Naive B cell (primary cell): ENCODE measurements around the gene RNF213. TPM values are rescaled to one million over a fixed set of nuclear protein-coding genes. Genes with fewer than 3 reads are reported as not detected.

Source experiments
- ATAC-seq, 2 donors: fragments of 150-1000 bp; cut with Tn5 transposase; 2 replicates each; pipeline ENCODE4 v1.10.0; 2021; ENCODE audit warnings: low read depth in 2 of 2, mild to moderate bottlenecking in 2 of 2, moderate library complexity in 2 of 2
- DNase-seq: peaks from one replicate; pipeline ENCODE4 v3.0.0; 2022
- H3K27ac Mint-ChIP-seq, 6 donors: one replicate each; pipeline ENCODE4 v1.8.0; 2020 to 2022; ENCODE audit warnings: mild to moderate bottlenecking in 6 of 6, mixed read lengths in 6 of 6, moderate library complexity in 5 of 6, inconsistent platforms in 2 of 6
- H3K27me3 Mint-ChIP-seq, 3 donors: one replicate each; pipeline ENCODE4 v1.8.0; 2021 to 2022; ENCODE audit warnings: mixed read lengths in 3 of 3, mild to moderate bottlenecking in 1 of 3
- H3K36me3 Mint-ChIP-seq, 2 donors: one replicate each; pipeline ENCODE4 v1.8.0; 2020 to 2022; ENCODE audit warnings: mixed read lengths in 2 of 2, inconsistent platforms in 1 of 2, mild to moderate bottlenecking in 1 of 2
- H3K4me1 Mint-ChIP-seq, 3 donors: one replicate each; pipeline ENCODE4 v1.8.0; 2020 to 2022; ENCODE audit warnings: mixed read lengths in 3 of 3, inconsistent platforms in 1 of 3, mild to moderate bottlenecking in 1 of 3, moderate library complexity in 1 of 3
- H3K4me3 Mint-ChIP-seq, 8 donors: one replicate each; pipeline ENCODE4 v1.8.0; 2020 to 2022; ENCODE audit warnings: mild to moderate bottlenecking in 8 of 8, mixed read lengths in 8 of 8, moderate library complexity in 8 of 8, inconsistent platforms in 2 of 8
- H3K9me3 Mint-ChIP-seq, 7 donors: one replicate each; pipeline ENCODE4 v1.8.0; 2020 to 2022; ENCODE audit warnings: mixed read lengths in 7 of 7, mild to moderate bottlenecking in 5 of 7, inconsistent platforms in 2 of 7, moderate library complexity in 1 of 7
- polyA plus RNA-seq, 6 donors: library from polyadenylated mRNA; unstranded; fragments of 300-500 nt; fragmentation: Illumina TruSeq; gene quantifications; one replicate each; pipeline ENCODE4 v1.2.3, GENCODE V29; 2021; ENCODE audit warnings: low read depth in 6 of 6

RNF213 gene
- polyA plus RNA-seq, 6 donors from 2014 or later: 9.2 to 34.7 (median 18.3) TPM

DNA sequence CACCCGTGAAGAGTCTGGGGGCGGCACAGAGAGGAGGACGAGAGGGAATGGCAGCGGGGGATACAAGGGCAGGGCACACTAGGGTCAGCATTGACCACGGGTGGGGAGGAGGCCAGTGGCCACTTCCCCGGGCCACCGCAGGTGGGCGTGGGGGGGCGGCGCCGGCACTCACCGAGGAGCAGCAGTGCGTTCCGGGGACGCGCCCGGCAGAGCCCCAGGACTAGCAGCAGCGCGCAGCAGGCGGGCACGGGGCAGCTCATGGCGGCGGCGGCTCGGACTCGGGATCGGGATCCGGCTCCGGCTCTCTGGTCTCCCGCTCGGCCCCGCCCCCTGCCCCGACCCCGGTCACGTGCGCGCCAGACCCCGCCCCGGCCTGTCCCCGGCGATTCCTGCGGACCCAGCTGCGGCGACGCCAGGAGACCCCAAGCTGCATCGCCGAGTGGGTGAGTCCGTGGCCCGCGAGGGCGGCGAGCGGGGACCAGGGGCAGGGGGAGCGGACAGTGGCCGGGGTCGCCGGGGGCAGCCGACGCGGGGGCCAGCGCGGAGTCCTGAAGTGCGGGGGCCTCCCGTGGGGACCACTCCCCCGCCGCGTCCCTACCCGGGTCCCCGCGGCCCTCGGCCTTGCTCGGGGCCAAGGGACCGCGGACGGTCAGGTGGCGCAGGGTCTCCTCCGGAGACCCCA, 40.5 kb upstream of the RNF213 start, which contains the start of the genes SGSH and SLC26A11:
TSS of gene SGSH (minus strand) at position 280 of the 682 bp plus-strand sequence. CDS start at position 260, 20 bp downstream.
TSS of gene SLC26A11 (plus strand) at position 374 of the 682 bp plus-strand sequence. CDS start 1,134 bp downstream, outside the sequence.
- peak; percentile 50 for DNase-seq
- peaks cover 11 to 24% of the 10 kb centered on the region in 2 donors for H3K36me3 Mint-ChIP-seq
- H3K9me3 Mint-ChIP-seq: no peaks in the 10 kb centered on the region
- H3K4me1 Mint-ChIP-seq: peaks cover 21 to 28% (median 26%) of the 10 kb centered on the region in 3 donors
- peak within 1 kb of the TSS; percentile 93 to 100 (median 98) for H3K27ac Mint-ChIP-seq
- H3K4me3 Mint-ChIP-seq: peak within 1 kb of the TSS; percentile 90 to 98 (median 94)
- peak; percentile 45 to 51 for ATAC-seq
- peaks cover 0 to 9% (median 7%) of the 10 kb centered on the region in 3 donors for H3K27me3 Mint-ChIP-seq

DNA sequence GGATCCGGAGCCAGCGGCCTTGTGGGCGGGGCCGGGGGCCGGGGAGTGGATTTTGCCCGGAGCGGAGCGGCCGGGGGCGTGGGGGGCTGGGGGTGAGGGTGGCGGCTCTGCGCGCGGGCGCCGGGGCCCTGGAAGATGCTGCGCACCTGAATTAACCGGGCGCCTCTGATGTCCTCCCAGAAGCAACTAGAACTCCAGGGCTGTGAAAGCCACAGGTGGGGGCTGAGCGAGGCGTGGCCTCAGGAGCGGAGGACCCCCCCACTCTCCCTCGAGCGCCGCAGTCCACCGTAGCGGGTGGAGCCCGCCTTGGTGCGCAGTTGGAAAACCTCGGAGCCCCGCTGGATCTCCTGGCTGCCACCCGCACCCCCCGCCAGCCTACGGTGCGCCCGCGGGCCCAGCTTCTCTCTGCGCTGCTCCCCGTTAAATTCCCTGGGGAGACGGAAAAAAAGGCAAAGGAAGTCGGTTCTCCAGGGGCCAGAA, 39.9 kb upstream of the RNF213 start:
- no peak for DNase-seq
- Mint-ChIP-seq H3K27me3 (peaks cover 0 to 9% (median 7%) of the 10 kb centered on the region in 3 donors), H3K4me3 (peak overlapping the region; percentile 79 to 98 (median 88)), H3K27ac (peak overlapping the region in 4 of 6 donors; percentile 74 to 92 (median 82)), H3K4me1 (peaks cover 21 to 28% (median 26%) of the 10 kb centered on the region in 3 donors), H3K9me3 (no peaks in the 10 kb centered on the region), H3K36me3 (peaks cover 11 to 24% of the 10 kb centered on the region in 2 donors)
- ATAC-seq: peak in 1 of 2 donors; percentile 1

DNA sequence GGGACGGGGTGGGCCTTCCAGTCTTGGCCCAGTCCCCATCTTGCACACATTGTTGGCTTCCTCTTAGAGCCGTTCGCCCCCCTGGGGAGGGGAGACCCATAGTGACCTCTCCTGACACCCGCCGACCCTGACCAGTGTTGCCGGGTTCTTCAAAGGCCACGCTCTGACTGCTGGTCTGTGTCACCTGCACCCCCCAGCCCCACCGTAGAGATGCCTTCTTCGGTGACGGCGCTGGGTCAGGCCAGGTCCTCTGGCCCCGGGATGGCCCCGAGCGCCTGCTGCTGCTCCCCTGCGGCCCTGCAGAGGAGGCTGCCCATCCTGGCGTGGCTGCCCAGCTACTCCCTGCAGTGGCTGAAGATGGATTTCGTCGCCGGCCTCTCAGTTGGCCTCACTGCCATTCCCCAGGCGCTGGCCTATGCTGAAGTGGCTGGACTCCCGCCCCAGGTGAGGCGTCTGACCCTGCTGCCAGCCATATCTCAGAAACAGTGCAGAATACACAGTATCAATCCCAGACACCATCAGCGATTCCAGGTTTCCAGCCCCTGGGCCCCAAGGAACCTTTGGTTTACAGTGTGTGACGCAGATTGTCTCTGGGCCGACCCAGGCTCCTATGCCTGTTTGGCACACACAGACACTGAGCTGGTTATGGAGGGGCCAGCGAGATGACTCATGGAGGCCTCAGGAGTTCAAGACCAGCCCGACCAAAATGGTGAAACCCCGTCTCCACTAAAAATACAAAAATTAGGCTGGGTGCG, 39.1 kb upstream of the RNF213 start:
- H3K27ac Mint-ChIP-seq: peak overlapping the region in 3 of 6 donors; percentile 74 to 92 (median 89)
- H3K4me1 Mint-ChIP-seq: peaks cover 21 to 28% (median 22%) of the 10 kb centered on the region in 3 donors

DNA sequence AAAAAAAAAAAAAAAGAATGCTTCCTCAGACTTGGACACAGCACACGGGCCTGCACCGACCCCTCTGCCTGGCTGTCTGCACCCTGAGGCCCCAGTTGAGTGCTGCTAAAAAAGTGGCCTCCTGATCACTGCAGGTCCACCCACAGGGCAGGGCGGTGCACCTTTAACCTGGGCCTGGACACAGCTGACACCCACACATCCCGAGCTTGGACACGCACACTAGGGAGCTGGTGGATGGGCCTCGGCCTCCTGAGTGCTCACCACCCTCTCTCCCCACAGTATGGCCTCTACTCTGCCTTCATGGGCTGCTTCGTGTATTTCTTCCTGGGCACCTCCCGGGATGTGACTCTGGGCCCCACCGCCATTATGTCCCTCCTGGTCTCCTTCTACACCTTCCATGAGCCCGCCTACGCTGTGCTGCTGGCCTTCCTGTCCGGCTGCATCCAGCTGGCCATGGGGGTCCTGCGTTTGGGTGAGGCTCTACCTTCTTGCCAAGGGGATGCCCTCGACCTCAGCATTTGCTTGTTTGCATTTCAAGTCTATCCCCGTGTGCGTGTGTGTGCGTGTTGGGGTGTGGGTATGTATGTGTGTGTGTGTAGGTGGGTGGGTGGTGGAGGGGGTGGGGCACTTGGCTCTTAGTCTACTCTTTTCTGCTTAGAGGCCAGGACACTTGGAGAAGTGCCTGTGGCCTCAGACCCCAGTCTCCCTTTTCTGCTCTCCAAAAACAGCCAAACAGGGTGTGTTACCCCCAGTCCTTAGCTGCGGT, 38.1 kb upstream of the RNF213 start:
- Mint-ChIP-seq H3K36me3 (peaks cover 3 to 10% of the 10 kb centered on the region in 2 donors), H3K27me3 (peaks cover 0 to 9% (median 7%) of the 10 kb centered on the region in 3 donors), H3K27ac (peak overlapping the region in 5 of 6 donors; percentile 36 to 91 (median 70)), H3K4me3 (peak overlapping the region in 6 of 8 donors; percentile 28 to 90 (median 60)), H3K4me1 (peaks cover 19 to 24% (median 21%) of the 10 kb centered on the region in 3 donors), H3K9me3 (no peaks in the 10 kb centered on the region)
- ATAC-seq (no peak), DNase-seq (no peak)

More for the DNA sequence above, 39.1 kb upstream of the RNF213 start:
- H3K36me3 Mint-ChIP-seq: peaks cover 7 to 17% of the 10 kb centered on the region in 2 donors
- H3K9me3 Mint-ChIP-seq: no peaks in the 10 kb centered on the region
- peaks cover 0 to 9% (median 7%) of the 10 kb centered on the region in 3 donors for H3K27me3 Mint-ChIP-seq
- no peak for DNase-seq
- H3K4me3 Mint-ChIP-seq: peak overlapping the region; percentile 79 to 98 (median 88)
- no peak for ATAC-seq

DNA sequence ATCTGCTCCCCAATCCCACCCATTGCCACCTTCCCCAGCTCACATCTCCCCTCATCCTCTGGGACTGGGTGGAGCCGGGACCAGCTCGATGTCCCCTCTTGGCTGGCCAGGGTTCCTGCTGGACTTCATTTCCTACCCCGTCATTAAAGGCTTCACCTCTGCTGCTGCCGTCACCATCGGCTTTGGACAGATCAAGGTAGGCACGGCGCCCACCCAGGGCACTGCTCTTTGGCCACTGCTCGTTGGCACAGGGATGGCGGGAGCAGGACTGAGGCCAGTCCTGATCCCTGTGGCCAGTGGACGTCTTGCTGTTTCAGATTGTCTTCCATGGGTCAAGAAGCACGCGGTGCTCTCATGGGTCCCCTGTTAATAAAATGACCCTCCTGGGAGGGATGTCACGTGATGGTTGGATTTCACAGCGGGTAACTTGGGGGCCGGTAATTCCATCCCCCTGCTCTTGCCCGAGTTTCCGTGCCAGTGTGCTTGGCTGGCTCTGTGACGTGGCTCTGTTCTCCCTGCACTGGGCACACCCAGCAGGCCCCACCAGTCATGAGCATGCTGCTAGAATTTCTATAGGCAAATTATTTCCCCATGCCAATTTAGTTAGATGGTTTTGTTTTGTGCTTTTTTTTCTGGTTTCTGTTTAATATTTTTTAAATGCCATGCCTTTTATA, 37.4 kb upstream of the RNF213 start:
- Mint-ChIP-seq H3K9me3 (no peaks in the 10 kb centered on the region), H3K27ac (peak overlapping the region in 4 of 6 donors; percentile 49 to 82 (median 64)), H3K27me3 (peaks cover 0 to 9% (median 7%) of the 10 kb centered on the region in 3 donors), H3K4me3 (peak overlapping the region in 4 of 8 donors; percentile 48 to 90 (median 76)), H3K4me1 (peaks cover 17 to 21% (median 18%) of the 10 kb centered on the region in 3 donors), H3K36me3 (peaks cover 0 to 8% of the 10 kb centered on the region in 2 donors)
- ATAC-seq (no peak), DNase-seq (no peak)

DNA sequence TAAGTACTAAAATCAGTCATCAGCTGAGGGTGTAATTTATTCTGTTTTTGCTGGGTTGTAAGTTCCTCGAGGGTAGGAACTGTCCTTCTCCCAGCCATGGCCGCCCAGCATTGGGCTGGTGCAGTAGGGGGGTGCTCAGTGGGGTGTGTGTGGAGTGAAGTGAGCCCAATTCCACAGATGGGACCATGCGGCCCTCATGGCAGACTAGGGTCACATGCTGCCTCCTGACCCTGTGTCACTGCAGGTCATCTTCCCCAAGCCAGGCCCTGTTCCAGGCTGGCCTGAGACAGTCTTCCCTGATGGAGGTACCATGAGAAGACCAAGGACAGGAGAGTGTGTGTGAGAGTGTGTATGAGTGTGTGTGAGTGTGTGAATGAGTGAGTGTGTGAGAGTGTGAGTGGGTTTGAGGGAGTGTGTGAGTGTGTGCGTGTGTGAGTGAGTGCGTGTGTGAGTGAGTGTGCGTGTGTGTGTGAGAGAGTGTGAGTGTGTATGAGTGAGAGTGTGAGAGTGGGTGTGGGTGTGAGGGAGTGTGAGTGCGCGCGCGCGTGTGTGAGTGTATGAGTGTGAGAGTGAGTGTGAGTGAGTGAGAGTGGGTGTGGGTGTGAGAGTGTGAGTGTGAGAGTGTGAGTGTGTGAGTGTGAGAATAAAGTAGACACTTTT, 36.7 kb upstream of the RNF213 start:
- ATAC-seq: no peak
- Mint-ChIP-seq H3K4me1 (peaks cover 12 to 21% (median 13%) of the 10 kb centered on the region in 3 donors), H3K36me3 (peaks cover 0 to 8% of the 10 kb centered on the region in 2 donors), H3K9me3 (peaks cover 0 to 3% (median 0%) of the 10 kb centered on the region in 7 donors), H3K4me3 (peak overlapping the region in 1 of 8 donors; percentile 90), H3K27me3 (peaks cover 0 to 9% (median 7%) of the 10 kb centered on the region in 3 donors), H3K27ac (peak overlapping the region in 2 of 6 donors; percentile 26 to 79)
- no peak for DNase-seq

DNA sequence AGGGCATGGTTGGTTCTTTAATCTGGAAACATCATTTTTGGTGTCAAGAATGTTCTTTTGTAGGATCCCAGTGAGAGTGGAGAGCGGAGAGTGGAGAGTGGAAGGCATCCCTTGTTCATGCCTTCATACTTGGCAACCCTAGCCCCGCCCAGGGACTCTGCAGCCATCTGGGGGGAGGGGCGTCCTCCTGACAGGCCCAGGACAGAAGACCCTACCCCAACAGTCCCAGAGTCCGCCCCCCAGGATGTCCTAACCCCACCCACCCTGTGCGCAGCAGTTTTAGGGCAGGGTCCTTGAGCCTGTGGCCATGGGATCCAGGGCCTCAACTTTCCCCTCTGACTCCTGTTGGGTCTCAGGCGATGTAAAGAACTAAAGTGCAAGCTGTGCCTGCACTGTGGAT, 36.0 kb upstream of the RNF213 start:
- peaks cover 0 to 9% (median 7%) of the 10 kb centered on the region in 3 donors for H3K27me3 Mint-ChIP-seq
- H3K4me1 Mint-ChIP-seq: peaks cover 4 to 15% (median 8%) of the 10 kb centered on the region in 3 donors
- no peak for ATAC-seq
- no peak for DNase-seq
- H3K36me3 Mint-ChIP-seq: peaks cover 0 to 8% of the 10 kb centered on the region in 2 donors
- no peak overlapping the region for H3K27ac Mint-ChIP-seq
- peaks cover 0 to 3% (median 0%) of the 10 kb centered on the region in 7 donors for H3K9me3 Mint-ChIP-seq
- H3K4me3 Mint-ChIP-seq: no peak overlapping the region

DNA sequence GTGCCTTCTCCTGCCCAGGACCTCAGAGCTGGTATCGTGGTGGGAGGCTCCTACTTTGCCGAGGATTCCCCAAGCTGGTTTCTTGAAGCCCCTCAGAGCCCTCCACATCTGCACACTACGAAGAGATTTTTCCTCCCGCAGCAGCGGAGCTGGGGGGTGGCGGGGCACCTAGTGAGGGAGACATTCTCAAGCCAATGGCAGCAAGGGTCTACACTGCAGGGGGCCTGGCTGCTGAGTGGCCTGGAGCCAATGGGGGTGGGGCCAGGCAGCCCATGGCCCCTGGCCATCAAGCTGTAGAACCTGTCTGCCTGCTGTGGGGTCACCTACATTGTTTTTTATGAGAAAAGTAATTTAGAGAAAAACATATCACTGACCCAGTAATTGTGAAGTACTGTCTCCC, 35.4 kb upstream of the RNF213 start:
- Mint-ChIP-seq H3K27ac (peak overlapping the region in 2 of 6 donors; percentile 49 to 54), H3K27me3 (peaks cover 0 to 9% (median 7%) of the 10 kb centered on the region in 3 donors), H3K4me1 (peaks cover 2 to 11% (median 5%) of the 10 kb centered on the region in 3 donors), H3K4me3 (no peak overlapping the region), H3K36me3 (peaks cover 0 to 8% of the 10 kb centered on the region in 2 donors), H3K9me3 (peaks cover 0 to 3% (median 0%) of the 10 kb centered on the region in 7 donors)
- no peak for ATAC-seq
- DNase-seq: no peak

DNA sequence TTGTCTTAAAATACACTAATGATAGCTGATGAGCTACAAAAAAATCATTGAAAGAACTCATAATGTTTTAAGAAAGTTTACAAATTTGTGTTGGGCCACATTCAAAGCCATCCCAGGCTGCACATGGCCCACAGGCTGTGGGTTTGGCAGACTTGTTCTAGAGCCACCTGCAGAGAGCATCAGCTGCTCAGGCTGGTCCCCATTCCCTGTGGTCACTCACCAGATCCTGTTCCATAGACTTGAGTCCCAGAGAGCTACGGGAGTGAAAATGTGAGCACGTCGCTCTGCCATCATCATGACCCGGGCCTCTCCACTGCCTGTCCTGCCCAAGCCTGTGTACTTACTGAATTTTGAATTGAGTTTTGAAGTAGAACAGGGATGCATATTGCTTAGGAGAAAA, 33.5 kb upstream of the RNF213 start:
- no peak for DNase-seq

DNA sequence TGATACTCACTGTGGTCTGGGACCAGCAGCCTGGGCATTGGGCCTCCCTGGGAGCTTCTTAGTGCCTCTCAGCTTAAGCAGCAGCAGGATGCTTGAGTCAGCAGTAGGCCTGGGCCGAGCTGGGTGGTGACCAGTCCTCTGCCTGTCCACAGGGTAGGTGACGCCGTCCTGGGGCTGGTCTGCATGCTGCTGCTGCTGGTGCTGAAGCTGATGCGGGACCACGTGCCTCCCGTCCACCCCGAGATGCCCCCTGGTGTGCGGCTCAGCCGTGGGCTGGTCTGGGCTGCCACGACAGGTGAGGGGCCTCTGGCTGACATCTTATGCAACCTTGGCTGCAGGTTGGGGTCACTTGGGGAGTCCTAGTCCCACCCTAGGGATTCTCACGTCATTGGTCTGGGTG, 33.0 kb upstream of the RNF213 start:
- no peak for ATAC-seq
- peaks cover 3 to 14% of the 10 kb centered on the region in 2 donors for H3K36me3 Mint-ChIP-seq
- no peak overlapping the region for H3K27ac Mint-ChIP-seq

More for the DNA sequence above, 33.5 kb upstream of the RNF213 start:
- no peak for ATAC-seq
- Mint-ChIP-seq H3K27me3 (peaks cover 0 to 9% (median 7%) of the 10 kb centered on the region in 3 donors), H3K4me1 (peaks cover 0 to 11% (median 5%) of the 10 kb centered on the region in 3 donors), H3K36me3 (peaks cover 3 to 9% of the 10 kb centered on the region in 2 donors), H3K9me3 (peaks cover 0 to 11% (median 8%) of the 10 kb centered on the region in 7 donors), H3K27ac (no peak overlapping the region), H3K4me3 (no peak overlapping the region)

DNA sequence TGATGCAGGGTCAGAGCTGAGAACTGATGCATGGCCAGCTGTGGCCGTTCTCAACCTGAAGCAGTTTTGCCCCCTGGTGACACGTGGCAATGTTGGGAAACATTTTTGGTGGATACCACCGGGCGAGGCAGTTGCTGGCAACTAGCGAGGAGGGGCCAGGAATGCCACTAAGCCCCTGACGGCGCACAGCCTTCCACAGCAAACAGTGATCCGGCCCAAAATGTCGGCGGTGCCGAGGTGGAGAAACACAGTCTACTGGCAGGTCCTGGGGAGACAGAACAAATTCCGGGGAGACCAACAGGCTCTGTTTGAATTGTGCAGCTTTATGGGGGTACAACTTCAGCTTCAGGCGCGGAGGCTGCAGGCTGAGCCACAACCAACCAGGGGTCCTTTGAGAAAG, 32.2 kb upstream of the RNF213 start:
- Mint-ChIP-seq H3K4me3 (peak overlapping the region in 2 of 8 donors; percentile 12 to 24), H3K36me3 (peaks cover 3 to 21% of the 10 kb centered on the region in 2 donors), H3K27me3 (peaks cover 0 to 9% (median under 1%) of the 10 kb centered on the region in 3 donors), H3K9me3 (peaks cover 5 to 22% (median 19%) of the 10 kb centered on the region in 7 donors), H3K4me1 (peaks cover 0 to 5% (median under 1%) of the 10 kb centered on the region in 3 donors), H3K27ac (peak overlapping the region in 1 of 6 donors; percentile 90)
- DNase-seq (no peak), ATAC-seq (no peak)

More for the DNA sequence above, 33.0 kb upstream of the RNF213 start:
- H3K9me3 Mint-ChIP-seq: peaks cover 3 to 16% (median 13%) of the 10 kb centered on the region in 7 donors
- peaks cover 0 to 9% (median 7%) of the 10 kb centered on the region in 3 donors for H3K27me3 Mint-ChIP-seq
- DNase-seq: no peak
- H3K4me1 Mint-ChIP-seq: peaks cover 0 to 8% (median 5%) of the 10 kb centered on the region in 3 donors
- H3K4me3 Mint-ChIP-seq: no peak overlapping the region
